CD14-positive monocyte (primary cell): Measurements from ENCODE around the gene LYPD1. TPM values are rescaled to one million over a fixed set of nuclear protein-coding genes. Genes with fewer than 3 reads are reported as not detected.

Source experiments
- DNase-seq, 3 donors: peaks; one replicate each; pipeline ENCODE4 v3.0.0-alpha.2; 2011 to 2022
- H2AFZ ChIP-seq: 2 replicates; pipeline ENCODE4 v1.6.0; 2012; ENCODE audit warnings: mild to moderate bottlenecking, low read depth, low read length, inconsistent platforms; ENCODE audit not compliant: insufficient read depth, poor library complexity, severe bottlenecking
- H3K27ac ChIP-seq, 2 donors: 1 replicate in 1 of 2; 2 replicates in 1 of 2; pipeline ENCODE4 v1.5.1; 2012 to 2013; ENCODE audit warnings: low read length in 2 of 2, control low read depth in 1 of 2, inconsistent platforms in 1 of 2, low read depth in 1 of 2, mild to moderate bottlenecking in 1 of 2
- H3K27me3 ChIP-seq, 2 donors: one replicate each; pipeline versions ENCODE4 v1.6.0 to v1.6.1; 2011 to 2013; ENCODE audit warnings: low read length in 2 of 2; ENCODE audit not compliant: control insufficient read depth in 2 of 2, insufficient read depth in 2 of 2
- H3K36me3 ChIP-seq, 2 donors: replicated peaks in 1 of 2; 1 replicate in 1 of 2; 2 replicates in 1 of 2; pipeline versions ENCODE4 v1.5.1 to v1.6.1; 2012 to 2013; ENCODE audit warnings: low read length in 2 of 2, control low read depth in 1 of 2, inconsistent platforms in 1 of 2, mild to moderate bottlenecking in 1 of 2; ENCODE audit not compliant: insufficient read depth in 2 of 2, control insufficient read depth in 1 of 2
- H3K4me1 ChIP-seq, 2 donors: 1 replicate in 1 of 2; 2 replicates in 1 of 2; pipeline versions ENCODE4 v1.5.1 to v1.6.1; 2012 to 2013; ENCODE audit warnings: low read length in 2 of 2, control low read depth in 1 of 2, inconsistent platforms in 1 of 2, mild to moderate bottlenecking in 1 of 2, moderate library complexity in 1 of 2; ENCODE audit not compliant: insufficient read depth in 2 of 2, control insufficient read depth in 1 of 2
- H3K4me2 ChIP-seq: replicated peaks from 2 replicates; pipeline ENCODE3; 2012; ENCODE audit warnings: low read length, moderate library complexity, mild to moderate bottlenecking; ENCODE audit not compliant: poor library complexity, severe bottlenecking; ENCODE audit errors: extremely low read depth
- H3K4me3 ChIP-seq, 3 experiments: fragments of 200-600 bp in 1 of 3; sonication (generic) in 1 of 3; replicated peaks in 1 of 3; 1 replicate in 2 of 3; 2 replicates in 1 of 3; pipeline ENCODE4 v1.5.1; 2011 to 2013; ENCODE audit warnings: low read length in 3 of 3, mild to moderate bottlenecking in 3 of 3, control low read depth in 2 of 3, low read depth in 2 of 3, inconsistent platforms in 1 of 3, moderate library complexity in 1 of 3
- H3K79me2 ChIP-seq: 2 replicates; pipeline ENCODE4 v1.6.0; 2012; ENCODE audit warnings: mild to moderate bottlenecking, control low read depth, inconsistent platforms, low read length, moderate library complexity; ENCODE audit not compliant: insufficient read depth
- H3K9ac ChIP-seq: 2 replicates; pipeline ENCODE4 v1.6.0; 2017; ENCODE audit warnings: low read length, mild to moderate bottlenecking; ENCODE audit not compliant: insufficient read depth, poor library complexity, severe bottlenecking
- H3K9me3 ChIP-seq, 2 donors: replicated peaks in 1 of 2; 1 replicate in 1 of 2; 2 replicates in 1 of 2; pipeline versions ENCODE4 v1.5.1 to v1.6.1; 2012 to 2013; ENCODE audit warnings: low read length in 2 of 2, control low read depth in 1 of 2; ENCODE audit not compliant: control insufficient read depth in 1 of 2, insufficient read depth in 1 of 2
- H4K20me1 ChIP-seq: 2 replicates; pipeline ENCODE4 v1.6.0; 2012; ENCODE audit warnings: mild to moderate bottlenecking, low read length, control low read depth, moderate library complexity; ENCODE audit not compliant: insufficient read depth
- H3K27ac Mint-ChIP-seq, 7 donors: one replicate each; pipeline ENCODE4 v1.8.0; 2020; ENCODE audit warnings: mild to moderate bottlenecking in 7 of 7, mixed read lengths in 7 of 7, moderate library complexity in 6 of 7, inconsistent platforms in 2 of 7
- H3K27me3 Mint-ChIP-seq, 3 donors: one replicate each; pipeline ENCODE4 v1.8.0; 2021 to 2022; ENCODE audit warnings: low read depth in 3 of 3, mild to moderate bottlenecking in 3 of 3, mixed read lengths in 3 of 3, moderate library complexity in 3 of 3, inconsistent platforms in 1 of 3
- H3K36me3 Mint-ChIP-seq, 2 donors: one replicate each; pipeline ENCODE4 v1.8.0; 2020; ENCODE audit warnings: mixed read lengths in 2 of 2, inconsistent platforms in 1 of 2, mild to moderate bottlenecking in 1 of 2
- H3K4me1 Mint-ChIP-seq: one replicate; pipeline ENCODE4 v1.8.0; 2020; ENCODE audit warnings: mild to moderate bottlenecking, mixed read lengths
- H3K4me3 Mint-ChIP-seq, 2 donors: one replicate each; pipeline ENCODE4 v1.8.0; 2020; ENCODE audit warnings: mild to moderate bottlenecking in 2 of 2, mixed read lengths in 2 of 2, moderate library complexity in 1 of 2
- H3K9me3 Mint-ChIP-seq, 7 donors: one replicate each; pipeline ENCODE4 v1.8.0; 2020 to 2022; ENCODE audit warnings: mixed read lengths in 7 of 7, mild to moderate bottlenecking in 6 of 7, moderate library complexity in 6 of 7, inconsistent platforms in 2 of 7
- intact Hi-C, 2 donors: fragments of 100-400 bp; cut with micrococcal nuclease; formaldehyde crosslinking; loops; one replicate each; pipeline versions ENCODE4 v1.15.0 to v1.15.1; 2023
- polyA plus RNA-seq, 3 donors: library from polyadenylated mRNA; depleted of rRNA in 1 of 3; unstranded in 2 of 3; stranded (reverse) in 1 of 3; fragments of 300-500 nt in 2 of 3; fragments of >200 nt in 1 of 3; fragmentation: Illumina TruSeq in 2 of 3; gene quantifications; 1 replicate in 2 of 3; 2 replicates in 1 of 3; pipeline ENCODE4 v1.2.3, GENCODE V29; 2012 to 2021
- TF ChIP-seq, protein P1 (sequence below): fragments of 200-600 bp; IDR thresholded peaks from one replicate; pipeline ENCODE4 v1.8.0; 2022; ENCODE audit warnings: antibody characterized with exemption, mild to moderate bottlenecking

Gene LYPD1
- polyA plus RNA-seq, 3 donors = not detected

DNA sequence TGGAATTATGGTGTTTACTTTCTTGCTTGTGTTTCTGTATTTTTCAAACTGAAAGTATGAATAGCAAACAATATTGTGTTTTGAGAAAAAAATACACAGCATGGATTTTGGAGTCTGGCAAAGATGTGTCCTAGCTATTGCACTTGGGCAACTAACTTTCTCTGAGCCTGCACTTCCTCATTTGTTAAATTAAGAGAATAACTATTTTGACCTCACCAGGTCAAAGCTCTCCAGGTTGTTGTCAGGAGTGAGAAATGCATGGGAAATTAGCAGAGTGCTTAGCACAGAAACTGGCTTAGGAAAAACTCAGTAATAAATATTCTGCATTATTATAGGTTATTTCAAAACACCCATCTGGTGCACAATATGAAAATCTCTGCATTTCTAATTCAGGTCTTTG lies 28.2 kb downstream of the LYPD1 start:
- no peaks in the 10 kb centered on the region for H3K27me3 ChIP-seq
- no peak overlapping the region for H3K4me3 ChIP-seq
- H4K20me1 ChIP-seq = no peaks in the 10 kb centered on the region
- Mint-ChIP-seq H3K27ac (no peak overlapping the region), H3K36me3 (no peaks in the 10 kb centered on the region), H3K9me3 (peaks cover 0 to 6% (median 0%) of the 10 kb centered on the region in 7 donors), H3K4me1 (peaks cover 8% of the 10 kb centered on the region), H3K4me3 (no peak overlapping the region), H3K27me3 (peaks cover 1 to 6% (median 6%) of the 10 kb centered on the region in 3 donors)
- intact Hi-C loops = no loop called here
- H3K36me3 ChIP-seq = no peaks in the 10 kb centered on the region
- no peak for DNase-seq
- TF ChIP-seq, protein P1, sequence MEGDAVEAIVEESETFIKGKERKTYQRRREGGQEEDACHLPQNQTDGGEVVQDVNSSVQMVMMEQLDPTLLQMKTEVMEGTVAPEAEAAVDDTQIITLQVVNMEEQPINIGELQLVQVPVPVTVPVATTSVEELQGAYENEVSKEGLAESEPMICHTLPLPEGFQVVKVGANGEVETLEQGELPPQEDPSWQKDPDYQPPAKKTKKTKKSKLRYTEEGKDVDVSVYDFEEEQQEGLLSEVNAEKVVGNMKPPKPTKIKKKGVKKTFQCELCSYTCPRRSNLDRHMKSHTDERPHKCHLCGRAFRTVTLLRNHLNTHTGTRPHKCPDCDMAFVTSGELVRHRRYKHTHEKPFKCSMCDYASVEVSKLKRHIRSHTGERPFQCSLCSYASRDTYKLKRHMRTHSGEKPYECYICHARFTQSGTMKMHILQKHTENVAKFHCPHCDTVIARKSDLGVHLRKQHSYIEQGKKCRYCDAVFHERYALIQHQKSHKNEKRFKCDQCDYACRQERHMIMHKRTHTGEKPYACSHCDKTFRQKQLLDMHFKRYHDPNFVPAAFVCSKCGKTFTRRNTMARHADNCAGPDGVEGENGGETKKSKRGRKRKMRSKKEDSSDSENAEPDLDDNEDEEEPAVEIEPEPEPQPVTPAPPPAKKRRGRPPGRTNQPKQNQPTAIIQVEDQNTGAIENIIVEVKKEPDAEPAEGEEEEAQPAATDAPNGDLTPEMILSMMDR = no peak
- no peak overlapping the region for H3K27ac ChIP-seq
- H3K4me2 ChIP-seq = no peak overlapping the region
- no peak overlapping the region for H2AFZ ChIP-seq
- H3K9me3 ChIP-seq = no peaks in the 10 kb centered on the region
- H3K4me1 ChIP-seq = peaks cover 4 to 10% of the 10 kb centered on the region in 2 donors
- H3K9ac ChIP-seq = no peak overlapping the region
- H3K79me2 ChIP-seq = no peaks in the 10 kb centered on the region

DNA sequence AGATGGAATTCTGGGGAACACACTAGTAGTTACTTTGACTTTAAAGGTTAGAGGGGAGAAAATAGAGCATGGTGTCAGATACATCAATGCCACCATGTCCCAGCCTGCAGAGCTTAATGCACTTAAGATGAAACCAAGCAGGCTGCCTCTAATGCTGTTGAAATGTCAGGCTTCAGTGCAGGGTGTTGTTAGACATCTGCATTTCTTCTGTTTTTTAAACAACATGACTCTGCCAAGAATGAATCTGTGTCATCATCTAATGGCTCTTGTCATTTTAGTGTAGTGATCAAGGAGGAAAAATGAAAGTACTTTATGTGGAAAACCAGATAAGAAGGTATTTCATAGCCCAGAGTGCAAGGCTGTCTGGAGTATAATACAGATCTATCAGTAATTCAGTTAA lies 29.9 kb downstream of the LYPD1 start:
- Histone ChIP-seq H3K36me3 (no peaks in the 10 kb centered on the region), H3K27ac (no peak overlapping the region), H3K27me3 (no peaks in the 10 kb centered on the region), H3K4me2 (no peak overlapping the region), H4K20me1 (no peaks in the 10 kb centered on the region), H3K4me1 (no peaks in the 10 kb centered on the region), H3K9me3 (no peaks in the 10 kb centered on the region), H3K79me2 (no peaks in the 10 kb centered on the region), H3K9ac (no peak overlapping the region), H2AFZ (no peak overlapping the region), H3K4me3 (no peak overlapping the region)
- Mint-ChIP-seq H3K36me3 (no peaks in the 10 kb centered on the region), H3K4me3 (no peak overlapping the region), H3K4me1 (peaks cover 2% of the 10 kb centered on the region), H3K27ac (no peak overlapping the region), H3K9me3 (peaks cover 0 to 3% (median 0%) of the 10 kb centered on the region in 7 donors), H3K27me3 (peaks cover 1 to 6% (median 6%) of the 10 kb centered on the region in 3 donors)
- TF ChIP-seq, protein P1 = no peak
- intact Hi-C loops = no loop called here
- DNase-seq = no peak
